T-helper 1 cell (primary cell): ENCODE data around the gene TRAPPC13.

Experiments
- DNase-seq, 5 donors: peaks; one replicate each; pipeline ENCODE4 v3.0.0-alpha.2; 2012 to 2020

Gene TRAPPC13

DNA sequence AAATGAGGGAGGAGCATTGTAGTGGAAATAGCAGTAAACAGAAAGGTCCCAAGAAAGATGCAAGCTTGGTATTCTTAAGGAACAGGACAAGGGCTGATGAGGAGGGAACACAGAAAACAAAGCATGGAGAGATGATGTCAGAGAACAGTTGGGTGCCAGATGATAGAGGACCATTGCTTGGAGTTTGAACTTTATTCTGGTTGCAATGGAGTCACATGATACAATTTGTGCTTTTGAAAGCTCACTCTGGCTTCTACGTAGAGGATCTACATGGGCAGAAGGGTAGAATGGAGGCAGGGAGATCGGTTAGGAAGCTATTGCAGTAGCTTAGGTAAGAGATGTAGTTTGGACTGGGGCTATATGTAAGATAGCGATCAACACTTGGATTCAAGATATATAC, 57.3 kb downstream of the TRAPPC13 start:
- DNase-seq, result no peak

DNA sequence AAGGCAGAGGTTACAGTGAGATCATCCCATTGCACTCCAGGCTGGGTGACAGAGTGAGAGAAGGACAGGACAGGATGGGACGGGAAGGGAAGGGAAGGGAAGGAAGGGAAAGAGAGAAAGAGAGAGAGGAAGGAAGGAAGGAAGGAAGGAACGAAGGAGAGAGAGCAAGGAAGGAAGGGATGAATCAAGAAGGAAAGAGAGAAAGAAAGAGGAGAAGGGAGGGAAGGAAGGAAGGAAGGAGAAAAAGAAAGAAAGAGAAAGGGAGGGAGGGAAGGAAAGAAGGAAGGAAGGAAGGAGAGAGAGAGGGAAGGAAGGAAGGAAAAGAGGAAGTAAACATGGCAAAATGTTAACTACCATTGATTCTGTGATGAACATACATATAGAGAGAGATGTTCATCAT, 68.3 kb downstream of the TRAPPC13 start:
- no peak for DNase-seq

GRCh38 chr5:65695162-65695755, 70.4 kb downstream of the TRAPPC13 start:
- DNase-seq, result no peak

DNA sequence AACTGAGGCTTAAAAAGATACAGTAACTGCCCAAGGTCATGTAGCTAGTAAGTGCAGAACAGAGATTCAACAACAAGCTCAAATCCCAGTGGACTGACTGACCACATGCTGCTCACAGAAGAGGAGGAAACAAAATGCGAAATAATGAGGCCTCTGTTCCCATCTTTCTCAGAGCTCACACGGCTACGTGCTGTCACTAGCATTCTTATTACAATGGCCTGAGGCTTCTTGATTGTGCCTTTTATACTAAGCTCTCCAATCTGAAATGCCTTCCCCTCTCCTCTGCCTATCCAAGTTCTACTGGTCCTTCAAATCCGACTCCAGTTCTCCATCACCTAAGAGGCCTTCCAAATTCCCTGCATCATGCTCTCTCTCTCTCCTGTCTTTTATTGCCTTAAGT, 71.1 kb downstream of the TRAPPC13 start:
- DNase-seq, result no peak

GRCh38 chr5:65696892-65697291, 72.1 kb downstream of the TRAPPC13 start:
- no peak for DNase-seq

- DNase-seq, result no peak
Measured at GRCh38 chr5:65699338-65699737, 74.5 kb downstream of the TRAPPC13 start.

DNA sequence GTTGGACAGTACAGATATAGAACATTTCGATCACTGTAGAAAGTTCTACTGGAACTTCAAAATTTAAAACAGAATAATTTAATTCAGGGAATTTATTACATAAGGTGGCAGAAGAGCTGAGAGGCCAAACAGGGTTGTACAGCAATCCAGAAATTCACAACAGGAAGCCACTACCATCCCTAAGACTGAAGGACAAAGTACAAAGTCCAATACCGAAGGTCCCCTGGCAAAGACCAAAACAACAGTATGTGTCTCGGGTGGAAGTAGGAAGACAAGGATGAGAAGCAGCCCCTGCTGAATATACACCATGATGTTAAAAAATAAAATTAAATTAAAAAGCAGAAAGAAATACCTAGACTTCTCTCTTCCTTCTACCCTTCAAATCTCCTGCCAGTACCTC, 77.2 kb downstream of the TRAPPC13 start:
- DNase-seq, result no peak

- no peak for DNase-seq
Measured at GRCh38 chr5:65704621-65705239, 79.9 kb downstream of the TRAPPC13 start.

DNA sequence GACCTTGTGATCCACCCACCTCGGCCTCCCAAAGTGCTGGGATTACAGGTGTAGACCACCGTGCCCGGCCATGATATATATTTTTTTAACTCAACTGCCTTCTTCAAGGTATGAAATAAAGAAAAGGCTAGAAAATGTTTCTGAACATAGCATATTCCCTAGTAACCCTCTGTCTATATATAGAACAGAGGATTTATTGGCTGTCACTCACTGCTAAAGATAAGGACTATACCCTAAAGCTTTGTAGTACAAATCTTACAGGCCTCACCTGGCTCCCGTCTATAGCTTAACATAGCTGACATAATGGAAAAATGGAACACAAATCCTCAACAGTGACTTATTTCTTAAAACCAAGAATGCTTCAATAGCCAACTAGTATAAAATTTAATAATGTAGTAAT, 82.8 kb downstream of the TRAPPC13 start:
- DNase-seq, result no peak

DNA sequence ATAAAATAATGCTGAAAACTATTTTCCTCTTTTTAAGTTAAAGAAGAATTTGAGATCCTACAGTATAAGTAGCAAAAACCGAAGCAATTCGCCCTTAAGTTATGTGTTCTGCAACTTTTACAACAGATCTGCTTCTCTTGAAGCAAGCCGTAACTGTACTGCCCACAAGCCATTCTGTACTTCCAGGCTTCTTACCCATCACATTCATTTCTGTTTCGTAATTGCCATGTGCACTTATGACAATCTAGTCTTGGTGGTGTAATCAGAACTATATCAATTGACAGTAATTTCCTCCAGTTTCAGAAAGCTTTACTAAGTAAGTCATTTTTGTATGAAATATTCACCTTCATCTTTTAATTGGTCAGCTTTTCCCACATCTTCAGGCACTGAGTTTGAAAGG, 83.3 kb downstream of the TRAPPC13 start:
- no peak for DNase-seq
